Activated T-cell treated with anti-CD3 and anti-CD28 coated beads for 1 hour (primary cell): ENCODE results near the gene ORC4.
"Not testable (repeated sequence)": the region's sequence is repeated elsewhere in the genome, so short reads cannot be mapped to it uniquely, and the experiment has no call there.

ENCODE experiments used
- DNase-seq: peaks from one replicate; pipeline ENCODE4 v3.0.0-alpha.2; 2020; ENCODE audit warnings: low read depth

Gene ORC4

GRCh38 chr2:148014616-148015015 lies 5.9 kb downstream of the ORC4 start:
- no peak for DNase-seq

GRCh38 chr2:148013876-148014275 lies 6.7 kb downstream of the ORC4 start:
- DNase-seq = no peak

DNA sequence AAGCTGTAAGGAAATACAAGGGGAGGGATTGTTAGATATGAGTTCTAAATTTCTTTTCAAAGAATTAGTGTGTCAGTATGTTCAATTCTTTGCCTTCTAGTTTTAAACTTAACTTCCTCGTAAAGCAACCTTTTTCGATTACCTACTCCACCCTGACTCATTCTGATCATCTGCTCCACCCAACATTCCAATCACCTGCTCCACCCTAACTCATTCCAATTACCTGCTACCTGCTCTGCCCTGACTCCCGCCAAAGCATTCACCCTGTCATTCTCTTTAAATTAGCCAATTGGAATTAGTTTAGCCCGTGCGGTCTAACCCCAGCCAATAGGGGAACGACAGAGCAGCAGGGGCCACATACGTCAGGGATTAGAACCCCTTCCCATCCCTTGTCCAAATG lies 12.1 kb downstream of the ORC4 start:
- DNase-seq = not testable (repeated sequence)

- DNase-seq = no peak
Measured at GRCh38 chr2:148007219-148007900, 13.2 kb downstream of the ORC4 start.

GRCh38 chr2:148006249-148007007 lies 14.1 kb downstream of the ORC4 start:
- no peak for DNase-seq

GRCh38 chr2:148002420-148002819 lies 18.1 kb downstream of the ORC4 start:
- DNase-seq = not testable (repeated sequence)

- no peak for DNase-seq
Measured at GRCh38 chr2:148000095-148000494, 20.4 kb downstream of the ORC4 start.

DNA sequence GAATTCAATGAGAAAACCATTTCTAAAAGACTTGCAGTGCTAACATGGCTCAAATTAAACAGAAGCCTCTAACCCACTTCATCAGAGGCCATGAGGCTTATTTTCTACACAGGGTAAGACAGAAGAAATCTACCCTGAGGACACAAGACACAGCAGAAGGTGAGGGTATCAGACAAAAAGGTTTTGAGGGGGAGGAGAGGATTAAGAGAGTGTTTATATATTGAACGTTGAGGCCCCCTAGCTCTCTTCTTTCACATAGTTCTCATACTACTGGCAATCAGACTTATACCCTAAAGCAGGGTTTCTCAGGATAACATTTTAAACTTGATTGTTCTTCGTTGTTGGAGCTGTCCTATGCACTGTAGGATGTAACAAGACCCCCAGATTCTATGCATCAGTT lies 21.4 kb downstream of the ORC4 start:
- no peak for DNase-seq

GRCh38 chr2:147998203-147998602 lies 22.3 kb downstream of the ORC4 start:
- no peak for DNase-seq

- DNase-seq = no peak
Measured at GRCh38 chr2:147996828-147997227, 23.7 kb downstream of the ORC4 start.

DNA sequence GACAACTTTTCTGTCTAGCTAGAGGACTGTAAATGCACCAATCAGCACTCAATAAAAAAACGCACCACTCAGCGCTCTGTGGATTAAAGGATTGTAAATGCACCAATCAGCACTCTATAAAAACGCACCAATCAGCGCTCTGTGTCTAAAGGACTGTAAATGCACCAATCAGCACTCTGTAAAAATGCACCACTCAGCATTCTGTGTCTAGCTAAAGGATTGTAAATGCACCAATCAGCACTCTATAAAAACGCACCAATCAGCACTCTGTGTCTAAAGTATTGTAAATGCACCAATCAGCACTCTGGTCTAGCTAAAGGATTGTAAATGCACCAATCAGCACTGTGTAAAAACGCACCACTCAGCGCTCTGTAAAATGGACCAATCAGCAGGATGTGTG lies 25.6 kb downstream of the ORC4 start:
- not testable (repeated sequence) for DNase-seq

DNA sequence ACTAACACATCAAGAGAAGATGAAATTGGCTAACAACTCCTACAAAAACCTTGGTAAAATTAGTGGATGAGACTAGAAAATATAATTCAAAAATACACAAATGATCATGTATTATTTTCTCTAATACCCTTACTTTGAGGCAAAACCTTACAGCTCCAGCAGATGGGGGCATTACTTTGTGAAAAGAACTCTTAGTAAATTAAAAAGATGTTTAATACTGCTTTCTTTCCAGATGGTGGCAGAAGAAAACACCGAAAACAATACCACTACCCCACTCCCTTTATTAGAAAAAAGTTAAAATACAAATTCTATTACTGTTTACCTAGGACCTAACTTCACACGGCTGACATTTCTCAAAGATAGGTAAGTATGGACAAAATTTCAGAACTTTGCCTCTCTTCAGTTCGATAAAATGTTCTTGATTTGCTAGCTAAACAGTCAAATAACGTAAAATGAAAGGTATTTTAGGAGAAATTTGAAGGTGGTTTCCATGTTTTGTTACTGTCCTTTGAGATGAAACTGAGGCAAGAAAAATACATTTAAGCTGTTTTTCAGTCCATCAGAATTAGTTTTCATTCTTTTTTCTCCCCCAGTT lies 30.6 kb downstream of the ORC4 start:
- DNase-seq = no peak

DNA sequence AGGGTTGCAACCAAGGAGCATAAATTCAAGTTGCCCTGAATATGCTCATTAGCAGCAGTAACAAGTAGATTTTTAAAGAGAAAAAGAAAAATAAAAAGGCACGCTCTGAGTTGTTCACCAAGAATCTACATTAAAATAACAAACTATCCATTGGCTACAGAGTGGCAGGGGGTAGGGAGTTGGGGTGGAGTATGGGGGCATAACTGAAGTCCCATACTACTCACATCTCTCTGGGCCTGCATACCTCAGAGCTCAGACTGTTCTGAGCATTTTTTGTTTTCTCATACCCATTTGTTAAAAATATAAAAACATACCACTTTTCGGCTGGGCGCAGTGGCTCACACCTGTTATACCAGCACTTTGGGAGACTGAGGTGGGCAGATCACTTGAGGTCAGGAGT lies 31.4 kb downstream of the ORC4 start:
- no peak for DNase-seq

GRCh38 chr2:147980940-147981528 lies 39.5 kb downstream of the ORC4 start:
- no peak for DNase-seq

DNA sequence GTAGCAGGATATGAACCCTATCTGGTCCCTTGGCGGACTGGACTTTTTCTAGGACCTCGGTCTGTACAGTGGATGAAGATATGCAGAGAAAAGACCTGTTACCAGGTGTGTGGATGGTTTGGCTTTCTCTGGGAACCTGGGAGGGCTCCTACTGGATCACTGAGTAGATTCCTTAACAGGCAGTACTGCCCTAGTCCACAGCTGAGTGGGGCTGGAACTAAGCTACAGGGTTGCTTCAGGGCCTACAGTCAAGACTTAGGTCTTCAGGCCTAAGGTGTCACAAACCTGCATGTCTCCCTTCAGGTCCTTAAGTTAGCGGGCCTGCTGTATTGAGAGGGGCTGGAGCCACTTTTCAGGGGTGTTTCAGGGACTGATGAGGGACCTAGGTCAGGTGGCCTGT lies 42.9 kb downstream of the ORC4 start:
- DNase-seq = no peak

GRCh38 chr2:147976102-147976501 lies 44.4 kb downstream of the ORC4 start:
- DNase-seq = no peak

- DNase-seq = no peak
Measured at GRCh38 chr2:147968571-147968970, 52.0 kb downstream of the ORC4 start.

DNA sequence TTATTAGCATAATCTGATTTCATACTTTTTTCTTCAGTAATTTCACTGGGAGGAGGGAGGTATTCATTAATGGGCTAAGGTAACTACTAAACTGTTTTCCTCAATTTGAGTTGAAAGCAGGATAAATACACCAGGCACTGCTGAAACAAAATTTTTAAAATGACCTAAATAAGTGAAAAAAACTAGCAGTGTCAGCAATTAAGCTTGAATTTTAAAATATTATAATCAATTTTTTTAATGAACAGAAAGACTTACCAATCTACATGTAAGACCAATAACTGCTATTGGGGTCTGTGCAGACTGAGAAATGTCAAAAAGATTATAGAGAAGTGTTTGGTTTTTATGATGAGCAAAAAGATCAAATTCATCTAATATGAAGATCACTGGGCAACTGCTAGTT lies 68.4 kb downstream of the ORC4 start:
- DNase-seq = no peak

GRCh38 chr2:147945660-147946059 lies 74.9 kb downstream of the ORC4 start:
- no peak for DNase-seq

- no peak for DNase-seq
Measured at GRCh38 chr2:147939313-147939712, 81.2 kb downstream of the ORC4 start.

GRCh38 chr2:147937744-147938349 lies 82.7 kb downstream of the ORC4 start:
- DNase-seq = no peak

DNA sequence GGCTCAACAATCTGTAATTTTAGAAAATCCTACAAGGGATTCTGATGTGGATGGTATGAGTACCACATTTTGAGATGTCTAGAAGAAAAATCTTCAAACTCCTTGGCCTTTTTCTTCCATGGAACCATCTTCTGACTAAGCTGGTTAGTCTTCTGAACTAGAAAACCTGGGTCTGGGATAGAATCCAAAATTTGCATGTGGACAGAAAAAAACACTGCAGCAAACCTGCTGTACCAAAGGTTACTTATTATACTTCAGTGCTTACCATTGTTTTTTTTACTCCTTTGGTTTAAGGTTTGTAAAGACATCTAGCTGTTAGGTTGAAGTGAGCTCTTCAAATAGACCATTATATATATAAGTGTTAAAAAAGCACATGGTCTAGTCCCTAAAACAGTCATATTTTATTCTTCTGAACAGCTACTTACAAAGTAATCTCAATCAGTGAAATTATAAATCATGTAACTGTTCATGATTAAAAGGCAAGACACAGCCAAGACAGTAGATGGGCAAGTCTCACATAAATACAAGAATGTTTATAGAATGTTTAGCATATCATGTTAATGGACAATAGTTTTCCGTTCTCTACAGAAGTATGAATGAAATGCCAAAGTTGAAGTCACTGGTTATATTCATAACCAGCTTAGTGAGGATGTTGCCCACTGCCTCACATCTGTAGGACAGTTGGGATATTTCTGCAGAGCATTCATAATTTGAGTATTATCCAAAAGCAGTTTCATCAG lies 85.5 kb downstream of the ORC4 start:
- no peak for DNase-seq
